Activated CD4-positive, alpha-beta T cell treated with anti-CD3 and anti-CD28 coated beads, Interleukin-2, amount 10 ng/mL, durations not matched to agents 24 days and 14 days (primary cell): ENCODE measurements around the gene TMEM135. TPM values are rescaled to one million over a fixed set of nuclear protein-coding genes. Genes with fewer than 3 reads are reported as not detected.

Experiments used
- DNase-seq: peaks from one replicate; pipeline ENCODE4 v3.0.0; 2022
- H3K27ac Mint-ChIP-seq: one replicate; pipeline ENCODE4 v1.8.0; 2022; ENCODE audit warnings: mild to moderate bottlenecking, mixed read lengths
- H3K27me3 Mint-ChIP-seq: one replicate; pipeline ENCODE4 v1.8.0; 2022; ENCODE audit warnings: mixed read lengths
- H3K36me3 Mint-ChIP-seq: one replicate; pipeline ENCODE4 v1.8.0; 2022; ENCODE audit warnings: low read depth, mild to moderate bottlenecking, mixed read lengths
- H3K4me1 Mint-ChIP-seq: one replicate; pipeline ENCODE4 v1.8.0; 2021; ENCODE audit warnings: mixed read lengths
- H3K4me3 Mint-ChIP-seq: one replicate; pipeline ENCODE4 v1.8.0; 2022; ENCODE audit warnings: mild to moderate bottlenecking, moderate library complexity, mixed read lengths
- H3K9me3 Mint-ChIP-seq: one replicate; pipeline ENCODE4 v1.8.0; 2021; ENCODE audit warnings: mixed read lengths
- intact Hi-C: fragments of 100-400 bp; cut with micrococcal nuclease; formaldehyde crosslinking; loops from one replicate; pipeline ENCODE4 v1.15.1; 2023
- total RNA-seq: library from RNA; stranded (reverse); gene quantifications from 2 replicates; pipeline ENCODE4 v1.2.3, GENCODE V29; 2022

TMEM135 gene
- total RNA-seq, 1 donor from 2014 or later: 28.6 TPM

DNA sequence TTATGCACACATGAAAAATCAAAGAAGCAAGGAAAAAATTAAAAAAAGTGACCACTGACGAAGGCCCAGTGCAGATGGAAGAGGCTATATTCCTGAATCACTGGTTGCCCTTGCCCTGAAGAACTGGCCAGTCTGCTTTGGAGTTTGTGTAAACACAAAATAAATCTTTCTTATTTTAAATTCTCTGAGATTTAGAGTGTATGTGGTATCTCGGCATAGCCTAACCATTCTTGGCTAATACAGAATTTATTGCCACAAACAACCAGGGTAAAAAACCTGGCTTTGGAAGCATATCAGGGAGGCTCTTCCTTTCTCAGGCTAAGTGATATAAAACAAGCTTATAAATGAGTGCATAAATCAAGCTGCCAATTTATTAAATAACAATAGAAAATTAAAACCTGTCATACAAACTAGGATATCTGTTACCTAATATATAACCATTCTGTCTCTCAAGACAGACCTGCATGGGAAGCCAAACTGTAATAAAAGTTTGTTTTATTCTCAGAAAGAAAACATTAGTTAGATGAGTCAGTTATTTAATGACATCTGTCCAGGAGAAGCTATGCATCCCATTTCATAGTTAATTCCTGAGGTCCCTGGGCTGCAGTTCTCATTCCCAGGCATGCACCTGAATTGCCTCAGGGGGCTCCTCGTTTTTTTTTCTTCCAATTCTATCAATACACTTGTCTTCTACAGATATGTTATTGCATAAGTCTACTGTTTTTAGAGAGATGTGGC, 6.1 kb upstream of the TMEM135 start:
- H3K27me3 Mint-ChIP-seq: peaks cover 24% of the 10 kb centered on the region
- no peak for DNase-seq
- no peak overlapping the region for H3K4me3 Mint-ChIP-seq
- intact Hi-C loops: loop anchor here (10.0 kb wide), 1 partner anchor 223 kb away; no protein-coding TSS in a partner anchor
- H3K36me3 Mint-ChIP-seq: no peaks in the 10 kb centered on the region
- peaks cover 11% of the 10 kb centered on the region for H3K4me1 Mint-ChIP-seq
- H3K9me3 Mint-ChIP-seq: no peaks in the 10 kb centered on the region
- no peak overlapping the region for H3K27ac Mint-ChIP-seq

DNA sequence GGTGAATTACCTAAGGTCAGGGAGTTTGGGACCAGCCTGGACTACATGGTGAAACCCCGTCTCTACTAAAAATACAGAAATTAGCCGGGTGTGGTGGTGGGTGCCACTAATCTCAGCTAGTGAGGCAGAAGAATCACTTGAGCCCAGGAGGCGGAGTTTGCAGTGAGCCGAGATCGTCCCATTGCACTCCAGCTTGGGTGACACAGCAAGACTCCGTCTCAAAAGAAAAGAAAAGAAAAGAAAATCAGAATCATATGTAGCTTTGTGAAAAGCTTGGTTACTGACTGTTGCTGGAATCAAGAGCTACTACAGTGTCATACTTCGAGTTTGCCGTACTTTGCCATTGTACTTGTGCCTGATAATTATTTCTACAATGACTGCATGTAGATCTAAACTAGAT, 4.2 kb upstream of the TMEM135 start:
- peaks cover 24% of the 10 kb centered on the region for H3K27me3 Mint-ChIP-seq
- intact Hi-C loops: loop anchor here (10.0 kb wide), 1 partner anchor 221 kb away; no protein-coding TSS in a partner anchor

DNA sequence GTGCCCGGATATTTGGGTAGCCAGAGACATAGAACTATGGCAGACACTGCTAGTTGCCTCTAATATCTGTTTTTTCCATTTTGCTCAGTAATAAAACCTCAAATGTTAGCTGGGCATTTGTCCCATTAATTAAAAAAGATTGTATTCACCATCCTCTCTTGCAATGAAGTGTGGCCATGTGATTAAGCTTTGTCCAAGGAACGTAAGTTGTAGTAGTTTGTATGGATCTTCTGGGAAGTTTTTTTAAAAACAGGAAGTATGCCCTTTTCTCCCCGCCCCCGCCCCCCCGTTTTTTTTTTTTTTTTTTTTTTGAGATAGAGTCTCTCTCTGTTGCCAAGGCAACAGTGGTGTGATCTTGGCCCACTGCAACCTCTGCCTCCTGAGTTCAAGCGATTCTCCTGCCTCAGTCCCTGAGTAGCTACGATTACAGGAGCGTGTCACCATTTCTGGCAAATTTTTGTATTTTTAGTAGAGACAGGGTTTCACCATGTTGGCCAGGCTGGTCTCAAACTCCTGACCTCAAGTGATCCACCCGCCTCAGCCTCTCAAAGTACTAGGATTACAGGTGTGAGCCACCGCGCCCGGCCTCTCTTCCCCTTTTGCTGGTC, 1.7 kb upstream of the TMEM135 start:
- H3K27ac Mint-ChIP-seq: no peak overlapping the region
- intact Hi-C loops: loop anchor here (5.0 to 10.0 kb wide), 2 partner anchors 79 to 219 kb away; partner anchors contain the start of gene FZD4
- peaks cover 9% of the 10 kb centered on the region for H3K36me3 Mint-ChIP-seq
- no peak overlapping the region for H3K4me3 Mint-ChIP-seq
- DNase-seq: no peak
- H3K9me3 Mint-ChIP-seq: no peaks in the 10 kb centered on the region
- H3K4me1 Mint-ChIP-seq: peaks cover 39% of the 10 kb centered on the region
- H3K27me3 Mint-ChIP-seq: peaks cover 20% of the 10 kb centered on the region

More for the DNA sequence above, 4.2 kb upstream of the TMEM135 start:
- Mint-ChIP-seq H3K9me3 (no peaks in the 10 kb centered on the region), H3K27ac (no peak overlapping the region), H3K4me3 (no peak overlapping the region), H3K36me3 (no peaks in the 10 kb centered on the region), H3K4me1 (peaks cover 24% of the 10 kb centered on the region)
- DNase-seq: no peak

DNA sequence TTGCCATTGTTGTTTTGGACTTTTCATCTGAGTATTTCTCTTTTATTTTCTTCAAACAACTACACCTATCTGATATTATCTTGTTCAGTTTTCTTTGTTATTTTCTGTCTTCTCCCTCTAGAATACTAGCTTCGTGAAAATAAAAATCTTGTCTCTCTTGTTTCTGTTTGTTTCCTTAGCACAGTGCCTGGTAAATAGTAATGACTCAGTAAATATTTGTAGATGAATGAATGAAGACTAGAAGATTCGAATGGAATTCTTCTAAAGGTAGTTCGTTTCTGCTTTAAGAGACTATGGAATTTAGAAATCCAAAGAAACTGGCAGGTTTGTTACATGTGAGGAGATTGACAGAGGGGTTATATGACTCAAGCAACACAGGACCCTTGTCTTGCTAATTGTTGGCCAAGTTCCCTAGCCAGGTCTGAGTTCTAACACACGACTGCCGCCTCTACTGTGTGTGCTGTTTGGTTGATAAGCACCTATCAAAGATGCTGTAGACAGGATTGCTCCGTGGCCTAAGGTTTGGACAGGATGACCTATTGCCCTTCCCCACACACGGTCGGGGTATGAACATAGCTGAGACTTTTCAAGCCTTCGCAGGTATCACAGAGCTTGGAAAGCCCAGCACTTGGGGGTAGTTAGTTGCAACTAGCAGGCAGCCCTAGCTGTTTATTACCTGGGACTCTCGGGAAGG, 831 bp upstream of the TMEM135 start:
- intact Hi-C loops: loop anchor here (1.0 to 10.0 kb wide), 3 partner anchors 44 to 218 kb away; partner anchors contain the start of gene FZD4
- Mint-ChIP-seq H3K27ac (peak overlapping the region; percentile 43), H3K27me3 (peaks cover 19% of the 10 kb centered on the region), H3K9me3 (peaks cover 4% of the 10 kb centered on the region), H3K36me3 (peaks cover 16% of the 10 kb centered on the region), H3K4me1 (peaks cover 46% of the 10 kb centered on the region), H3K4me3 (peak overlapping the region; percentile 96)
- DNase-seq: no peak

DNA sequence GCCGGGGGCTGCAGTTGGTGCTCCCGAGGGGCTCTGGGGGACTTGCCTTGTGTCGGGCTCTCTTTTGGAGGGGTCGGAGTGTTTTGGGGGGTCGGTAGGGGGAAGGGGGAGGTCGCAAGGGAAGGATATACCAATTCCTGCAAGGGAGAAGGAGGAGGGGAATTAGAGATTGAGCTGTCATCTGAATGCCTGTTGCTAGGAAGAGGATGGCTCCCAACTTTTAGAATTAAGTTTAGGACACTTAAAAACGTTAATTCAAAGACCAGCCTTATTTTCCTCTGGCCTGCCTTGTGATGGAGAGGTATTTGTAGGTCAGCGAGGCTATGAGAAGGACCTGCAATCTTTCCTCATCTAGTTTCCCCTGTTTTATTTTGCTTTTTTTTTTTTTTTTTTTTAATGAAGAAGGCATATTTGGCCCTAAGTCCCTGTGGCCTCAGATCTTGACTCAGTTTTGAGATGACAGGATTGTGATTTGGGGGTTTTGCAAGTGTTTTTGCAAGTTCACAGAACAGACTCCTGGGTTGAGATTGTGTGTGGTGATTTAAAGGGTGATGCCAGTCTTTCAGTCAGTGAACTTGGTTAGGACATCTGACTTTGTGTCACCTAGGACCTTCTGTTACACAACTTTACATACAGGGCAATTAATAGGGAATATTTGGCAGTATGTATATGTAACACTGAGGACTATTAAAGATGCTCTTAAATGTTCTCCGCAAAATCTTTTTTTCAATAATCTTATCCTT, 672 bp downstream of the TMEM135 start:
- intact Hi-C loops: loop anchor here (5.0 to 10.0 kb wide), 2 partner anchors 81 to 216 kb away; partner anchors contain the start of gene FZD4
- H3K4me3 Mint-ChIP-seq: peak overlapping the region; percentile 96
- H3K27me3 Mint-ChIP-seq: peaks cover 14% of the 10 kb centered on the region
- peaks cover 51% of the 10 kb centered on the region for H3K4me1 Mint-ChIP-seq
- peak; percentile 64 for DNase-seq
- peak overlapping the region; percentile 93 for H3K27ac Mint-ChIP-seq
- H3K36me3 Mint-ChIP-seq: peaks cover 27% of the 10 kb centered on the region
- peaks cover 8% of the 10 kb centered on the region for H3K9me3 Mint-ChIP-seq

DNA sequence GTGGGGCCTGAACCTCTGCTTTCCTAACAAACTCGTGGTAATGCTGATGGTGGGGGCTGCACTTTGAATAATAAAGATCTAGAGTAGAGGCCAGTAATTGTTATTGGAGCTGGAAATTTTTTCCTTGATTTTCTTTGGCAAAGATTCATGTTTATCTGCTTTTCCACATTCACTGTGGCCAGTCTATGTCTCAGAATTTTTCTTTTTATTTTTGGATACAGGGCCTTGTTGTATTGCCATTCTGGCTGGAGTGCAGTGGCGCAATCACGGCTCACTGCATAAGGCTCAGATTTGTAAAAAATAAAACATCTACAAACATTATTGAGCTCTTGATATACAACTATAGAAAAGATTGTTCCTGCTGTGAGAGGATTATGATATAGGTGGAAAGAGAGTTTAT, 1.6 kb downstream of the TMEM135 start:
- Mint-ChIP-seq H3K27ac (no peak overlapping the region), H3K9me3 (peaks cover 8% of the 10 kb centered on the region), H3K36me3 (peaks cover 36% of the 10 kb centered on the region), H3K4me1 (peaks cover 51% of the 10 kb centered on the region), H3K4me3 (peak overlapping the region; percentile 96), H3K27me3 (peaks cover 6% of the 10 kb centered on the region)
- DNase-seq: no peak
- intact Hi-C loops: loop anchor here (5.0 to 10.0 kb wide), 2 partner anchors 82 to 215 kb away; partner anchors contain the start of gene FZD4

DNA sequence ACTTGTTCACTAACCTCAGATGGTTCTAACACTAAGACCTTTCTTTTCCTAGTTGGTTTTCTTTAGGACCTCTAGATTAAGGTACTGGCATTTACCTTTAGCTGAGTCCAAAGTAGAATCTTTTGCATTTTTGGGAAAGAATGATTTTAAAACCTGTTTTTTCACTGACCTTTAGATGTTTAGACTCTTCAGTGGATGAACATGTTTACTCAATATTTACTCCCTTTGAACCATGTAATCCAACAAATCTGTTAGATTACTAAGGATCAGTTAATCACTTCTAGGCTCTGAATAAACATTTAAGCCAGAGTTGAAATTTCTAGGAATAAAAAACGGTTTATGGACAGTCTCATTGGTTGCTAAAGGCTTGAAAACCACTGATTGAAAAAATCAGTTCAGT, 6.2 kb downstream of the TMEM135 start:
- Mint-ChIP-seq H3K4me1 (peaks cover 30% of the 10 kb centered on the region), H3K36me3 (peaks cover 57% of the 10 kb centered on the region), H3K4me3 (no peak overlapping the region), H3K27ac (no peak overlapping the region), H3K27me3 (no peaks in the 10 kb centered on the region), H3K9me3 (peaks cover 16% of the 10 kb centered on the region)
- DNase-seq: no peak
- intact Hi-C loops: no loop called here

DNA sequence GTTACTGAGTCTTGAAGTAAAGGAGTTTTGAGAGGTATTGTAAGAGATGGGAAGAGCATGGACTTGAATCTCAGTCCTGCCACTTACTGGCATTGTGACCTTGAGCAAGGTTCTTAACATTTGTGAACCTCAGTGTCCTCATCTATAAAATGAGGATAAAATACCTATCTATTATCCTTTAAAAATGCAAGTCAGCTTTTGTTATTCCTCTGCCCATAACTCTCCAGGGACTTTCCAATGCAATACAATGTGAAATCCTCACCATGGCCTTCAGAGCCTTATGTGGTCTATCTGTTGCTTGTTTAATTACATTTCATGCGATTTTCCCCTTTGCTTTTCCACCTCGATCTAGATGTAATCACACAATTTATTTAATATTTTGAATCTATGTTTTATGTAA, 9.1 kb downstream of the TMEM135 start:
- intact Hi-C loops: no loop called here
- peaks cover 12% of the 10 kb centered on the region for H3K9me3 Mint-ChIP-seq

DNA sequence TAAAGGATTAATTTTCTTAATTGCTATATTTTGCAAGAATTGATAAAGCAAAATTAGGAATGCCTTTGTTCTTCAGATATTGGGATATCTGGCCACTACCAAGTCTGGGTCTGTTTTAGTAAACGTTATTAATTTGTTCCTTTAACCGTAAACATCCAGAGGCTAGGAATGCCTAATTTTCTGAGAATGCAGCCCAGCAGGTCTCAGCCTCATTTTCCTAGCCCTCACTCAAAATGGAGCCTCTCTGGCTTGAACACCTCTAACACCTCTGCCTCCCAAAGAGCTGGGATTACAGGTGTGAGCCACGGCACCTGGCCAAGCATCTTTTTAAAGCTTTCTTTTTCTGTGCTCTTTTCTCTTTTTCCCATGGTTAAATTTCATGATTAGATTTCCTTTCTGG, 18.4 kb downstream of the TMEM135 start:
- H3K27ac Mint-ChIP-seq: no peak overlapping the region
- no peak for DNase-seq
- intact Hi-C loops: no loop called here
- H3K4me3 Mint-ChIP-seq: no peak overlapping the region
- H3K36me3 Mint-ChIP-seq: peaks cover 7% of the 10 kb centered on the region
- peaks cover 3% of the 10 kb centered on the region for H3K4me1 Mint-ChIP-seq
- H3K9me3 Mint-ChIP-seq: no peaks in the 10 kb centered on the region
- no peaks in the 10 kb centered on the region for H3K27me3 Mint-ChIP-seq

More for the DNA sequence above, 9.1 kb downstream of the TMEM135 start:
- DNase-seq: no peak
- Mint-ChIP-seq H3K4me1 (peaks cover 6% of the 10 kb centered on the region), H3K27me3 (no peaks in the 10 kb centered on the region), H3K27ac (no peak overlapping the region), H3K4me3 (no peak overlapping the region), H3K36me3 (peaks cover 42% of the 10 kb centered on the region)

DNA sequence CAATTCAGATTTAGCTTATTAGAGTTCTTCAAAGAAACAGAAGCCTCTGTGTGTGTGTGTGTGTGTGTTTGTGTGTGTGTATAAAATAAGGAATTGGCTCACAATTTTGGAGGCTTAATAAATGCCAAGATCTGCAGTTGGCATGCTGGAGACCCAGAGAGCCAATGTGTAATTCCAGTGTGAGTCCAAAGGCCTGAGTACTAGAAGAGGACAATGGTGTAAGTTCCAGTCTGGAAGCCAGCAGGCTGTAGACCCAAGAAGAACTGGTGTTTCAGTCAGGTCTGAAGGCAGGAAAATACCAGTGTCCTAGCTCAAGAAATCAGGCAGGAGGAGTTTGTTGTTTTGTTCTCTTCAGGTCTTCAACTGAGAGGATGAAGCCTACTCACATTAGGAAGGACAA, 20.0 kb downstream of the TMEM135 start:
- Mint-ChIP-seq H3K4me3 (no peak overlapping the region), H3K27me3 (no peaks in the 10 kb centered on the region), H3K4me1 (peaks cover 3% of the 10 kb centered on the region), H3K36me3 (peaks cover 9% of the 10 kb centered on the region), H3K9me3 (no peaks in the 10 kb centered on the region), H3K27ac (no peak overlapping the region)
- intact Hi-C loops: no loop called here
- no peak for DNase-seq

DNA sequence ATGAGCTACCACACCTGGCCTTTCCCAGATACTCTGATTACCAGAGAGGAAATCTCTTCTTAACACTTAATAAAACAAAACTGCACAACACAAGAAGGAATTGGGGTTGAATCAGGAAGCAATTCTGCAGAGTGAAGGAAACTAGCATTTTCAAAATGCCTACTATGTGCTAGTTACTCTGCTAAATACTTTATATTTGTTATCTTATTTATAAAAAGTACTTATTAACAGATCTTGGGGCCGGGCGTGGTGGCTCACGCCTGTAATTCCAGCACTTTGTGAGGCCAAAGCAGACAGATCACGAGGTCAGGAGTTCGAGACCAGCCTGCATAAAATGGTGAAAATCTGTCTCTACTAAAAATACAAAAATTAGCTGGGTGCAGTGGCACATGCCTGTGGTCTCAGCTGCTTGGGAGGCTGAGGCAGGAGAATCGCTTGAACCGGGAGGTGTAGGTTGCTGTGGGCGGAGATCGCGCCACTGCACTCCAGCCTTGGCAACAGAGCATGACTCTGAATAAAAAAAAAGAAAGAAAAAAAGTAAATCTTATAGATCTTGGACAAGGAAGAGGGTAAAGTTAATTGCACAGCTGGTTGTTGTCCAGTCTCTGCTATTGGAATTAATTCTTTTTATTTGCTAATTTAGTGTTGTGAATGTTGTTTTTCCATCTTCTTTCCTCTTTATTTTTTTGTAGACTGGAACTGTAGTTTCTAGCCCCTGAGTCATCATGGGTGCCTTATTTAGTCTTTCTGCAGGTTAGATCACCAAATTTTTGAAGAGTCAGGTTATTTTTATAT, 22.1 kb downstream of the TMEM135 start:
- Mint-ChIP-seq H3K27me3 (no peaks in the 10 kb centered on the region), H3K4me1 (peaks cover 5% of the 10 kb centered on the region), H3K9me3 (no peaks in the 10 kb centered on the region), H3K27ac (no peak overlapping the region), H3K36me3 (peaks cover 9% of the 10 kb centered on the region), H3K4me3 (no peak overlapping the region)
- no peak for DNase-seq
- intact Hi-C loops: no loop called here

DNA sequence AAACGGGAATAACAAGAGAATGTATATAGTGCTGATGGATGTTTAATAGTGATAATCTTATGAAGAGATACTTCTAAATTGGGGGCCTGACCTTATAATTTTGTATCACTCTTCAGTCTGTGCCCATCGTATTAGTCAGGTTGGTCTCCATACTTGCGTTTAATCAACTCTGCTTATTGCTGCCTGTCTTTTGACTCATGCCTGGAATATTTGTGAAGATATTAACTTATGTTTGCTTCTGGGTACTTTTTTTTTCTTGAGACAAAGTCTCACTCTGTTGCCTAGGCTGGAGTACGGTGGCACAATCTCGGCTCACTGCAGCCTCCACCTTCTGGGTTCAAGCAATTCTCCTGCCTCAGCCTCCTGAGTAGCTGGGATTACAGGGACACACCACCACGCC, 24.0 kb downstream of the TMEM135 start:
- peaks cover 5% of the 10 kb centered on the region for H3K4me1 Mint-ChIP-seq
- no peak for DNase-seq
- intact Hi-C loops: no loop called here
- no peaks in the 10 kb centered on the region for H3K27me3 Mint-ChIP-seq
- H3K36me3 Mint-ChIP-seq: peaks cover 10% of the 10 kb centered on the region
- no peaks in the 10 kb centered on the region for H3K9me3 Mint-ChIP-seq
- H3K4me3 Mint-ChIP-seq: no peak overlapping the region
- H3K27ac Mint-ChIP-seq: no peak overlapping the region

DNA sequence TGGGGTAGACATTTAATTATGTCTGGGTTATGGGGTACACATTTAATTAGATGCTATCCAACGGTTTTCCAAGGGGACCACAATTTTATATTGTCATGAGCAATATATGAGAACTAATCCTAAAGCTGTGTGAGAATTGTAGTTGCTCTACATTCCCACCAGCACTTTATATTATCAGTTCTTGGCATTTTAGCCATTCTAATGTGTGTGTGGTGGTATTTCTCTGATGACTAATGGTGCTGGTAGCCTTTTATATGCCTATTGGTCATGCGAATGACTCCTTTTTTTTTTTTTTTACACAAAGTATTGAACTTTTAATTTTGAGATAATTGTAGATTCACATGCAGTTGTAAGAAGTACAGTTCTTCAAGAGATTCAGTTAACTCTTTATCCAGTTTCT, 26.2 kb downstream of the TMEM135 start:
- intact Hi-C loops: no loop called here
- Mint-ChIP-seq H3K4me3 (no peak overlapping the region), H3K4me1 (peaks cover 5% of the 10 kb centered on the region), H3K36me3 (peaks cover 10% of the 10 kb centered on the region), H3K27ac (no peak overlapping the region), H3K9me3 (no peaks in the 10 kb centered on the region), H3K27me3 (no peaks in the 10 kb centered on the region)
- no peak for DNase-seq
